SU-DHL-6 (cell line): ENCODE data around the gene CST6.

Source experiments
- H2AFZ ChIP-seq: fragments of 200-600 bp; sonication (generic); 2 replicates; pipeline ENCODE4 v1.6.1; 2014; ENCODE audit warnings: low read depth, mild to moderate bottlenecking, moderate library complexity, mixed read lengths, antibody characterized with exemption, low read length; ENCODE audit not compliant: severe bottlenecking
- H3F3A ChIP-seq: fragments of 200-600 bp; shearing (Covaris generic); 2 replicates; pipeline ENCODE4 v1.6.0; 2016; ENCODE audit warnings: antibody characterized with exemption, mild to moderate bottlenecking; ENCODE audit not compliant: insufficient read depth
- H3K27ac ChIP-seq: fragments of 200-600 bp; sonication (generic); 2 replicates; pipeline ENCODE4 v1.5.1; 2016; ENCODE audit warnings: low read depth, mild to moderate bottlenecking, low read length, moderate library complexity, mixed read lengths
- H3K27me3 ChIP-seq: fragments of 200-600 bp; sonication (generic), shearing (Covaris generic); 2 replicates; pipeline ENCODE4 v1.6.0; 2014; ENCODE audit warnings: mild to moderate bottlenecking, low read length
- H3K36me3 ChIP-seq: fragments of 200-600 bp; sonication (generic); 2 replicates; pipeline ENCODE4 v1.6.1; 2014; ENCODE audit warnings: mild to moderate bottlenecking, low read length, mixed read lengths
- H3K4me2 ChIP-seq: fragments of 300-600, 200-600 bp; shearing (Covaris generic), sonication (generic); 2 replicates; pipeline ENCODE4 v1.6.0; 2014; ENCODE audit warnings: low read length, low read depth, mild to moderate bottlenecking; ENCODE audit not compliant: poor library complexity, severe bottlenecking
- H3K4me3 ChIP-seq: fragments of 200-600 bp; sonication (generic); 2 replicates; pipeline ENCODE4 v1.5.1; 2014; ENCODE audit warnings: antibody characterized with exemption, low read length, mild to moderate bottlenecking, mixed read lengths; ENCODE audit not compliant: insufficient read depth, poor library complexity, severe bottlenecking
- H3K79me2 ChIP-seq: fragments of 200-600 bp; sonication (generic); 2 replicates; pipeline ENCODE4 v1.6.1; 2014; ENCODE audit warnings: mild to moderate bottlenecking, low read length, moderate library complexity; ENCODE audit not compliant: insufficient read depth
- H3K9ac ChIP-seq: fragments of 200-600 bp; sonication (generic); 2 replicates; pipeline ENCODE4 v1.7.0; 2014; ENCODE audit warnings: mild to moderate bottlenecking, low read length
- H3K9me2 ChIP-seq: fragments of 200-600 bp; sonication (generic); replicated peaks from 2 replicates; pipeline ENCODE4 v1.6.1; 2014; ENCODE audit warnings: low read length; ENCODE audit not compliant: insufficient read depth
- H3K9me3 ChIP-seq: fragments of 200-600 bp; sonication (generic); 2 replicates; pipeline ENCODE4 v1.6.1; 2014; ENCODE audit warnings: low read length, mixed read lengths; ENCODE audit not compliant: insufficient read depth
- H4K20me1 ChIP-seq: fragments of 200-600 bp; sonication (generic); 2 replicates; pipeline ENCODE4 v1.6.1; 2014; ENCODE audit warnings: low read depth, mild to moderate bottlenecking, antibody characterized with exemption, low read length, moderate library complexity, mixed read lengths
- CTCF ChIP-seq: fragments of 200-600 bp; sonication (generic); IDR thresholded peaks from one replicate; pipeline ENCODE4 v1.5.1; 2017; ENCODE audit warnings: antibody characterized with exemption, mild to moderate bottlenecking, low read length, moderate library complexity; ENCODE audit not compliant: insufficient read depth, poor library complexity, severe bottlenecking
- EZH2phosphoT487 ChIP-seq: fragments of 200-600 bp; sonication (generic), shearing (Covaris generic); conservative IDR thresholded peaks from 2 replicates; pipeline ENCODE4 v1.6.1; 2018; ENCODE audit warnings: mild to moderate bottlenecking, antibody characterized with exemption, low read length, moderate library complexity, mixed read lengths

CST6 gene

GRCh38 chr11:66015936-66016792, 4.4 kb downstream of the CST6 start:
- no peak overlapping the region for H3K27ac ChIP-seq
- H4K20me1 ChIP-seq: no peaks in the 10 kb centered on the region
- H3K4me2 ChIP-seq: no peak overlapping the region
- no peaks in the 10 kb centered on the region for H3F3A ChIP-seq
- no peak overlapping the region for H2AFZ ChIP-seq
- H3K27me3 ChIP-seq: no peaks in the 10 kb centered on the region
- no peak overlapping the region for H3K4me3 ChIP-seq
- H3K36me3 ChIP-seq: no peaks in the 10 kb centered on the region
- no peaks in the 10 kb centered on the region for H3K79me2 ChIP-seq
- no peak overlapping the region for H3K9ac ChIP-seq
- H3K9me2 ChIP-seq: no peaks in the 10 kb centered on the region
- TF ChIP-seq EZH2phosphoT487 (no peak), CTCF (no peak)
- no peaks in the 10 kb centered on the region for H3K9me3 ChIP-seq

- Histone ChIP-seq H3K9me3 (no peaks in the 10 kb centered on the region), H3K27ac (no peak overlapping the region), H2AFZ (no peak overlapping the region), H3K4me3 (no peak overlapping the region), H3K9me2 (no peaks in the 10 kb centered on the region), H3K4me2 (no peak overlapping the region), H3F3A (no peaks in the 10 kb centered on the region), H3K36me3 (no peaks in the 10 kb centered on the region), H4K20me1 (no peaks in the 10 kb centered on the region), H3K79me2 (no peaks in the 10 kb centered on the region), H3K9ac (no peak overlapping the region), H3K27me3 (no peaks in the 10 kb centered on the region)
- TF ChIP-seq CTCF (no peak), EZH2phosphoT487 (no peak)
Observed at GRCh38 chr11:66016793-66017177, 5.0 kb downstream of the CST6 start.

- H3K9me2 ChIP-seq: no peaks in the 10 kb centered on the region
- no peaks in the 10 kb centered on the region for H3K79me2 ChIP-seq
- H3K27ac ChIP-seq: no peak overlapping the region
- H3K9me3 ChIP-seq: no peaks in the 10 kb centered on the region
- no peaks in the 10 kb centered on the region for H4K20me1 ChIP-seq
- H3K4me3 ChIP-seq: no peak overlapping the region
- no peak for TF ChIP-seq CTCF
- no peak for TF ChIP-seq EZH2phosphoT487
- no peaks in the 10 kb centered on the region for H3K36me3 ChIP-seq
- no peak overlapping the region for H3K4me2 ChIP-seq
- no peak overlapping the region for H3K9ac ChIP-seq
- no peaks in the 10 kb centered on the region for H3K27me3 ChIP-seq
- no peak overlapping the region for H2AFZ ChIP-seq
- no peaks in the 10 kb centered on the region for H3F3A ChIP-seq
Observed at GRCh38 chr11:66017321-66017720, 5.5 kb downstream of the CST6 start.
